CD4-positive, alpha-beta memory T cell (primary cell): Measurements from ENCODE around the gene RPE65. TPM values are rescaled to one million over a fixed set of nuclear protein-coding genes. Genes with fewer than 3 reads are reported as not detected.

Experiments used
- CTCF ChIA-PET: fragments of 350-600 bp; sonication (Branson Sonifier 250); formaldehyde crosslinking; loops from one replicate; lab custom pipeline; 2021; ENCODE audit warnings: inconsistent platforms; ENCODE audit not compliant: partially characterized antibody; lab: Charles Lee
- POLR2A ChIA-PET: fragments of 350-600 bp; sonication (Branson Sonifier 250); formaldehyde crosslinking; loops from one replicate; lab custom pipeline; 2021; ENCODE audit not compliant: partially characterized antibody; lab: Charles Lee
- DNase-seq, 5 donors: peaks; one replicate each; pipeline versions ENCODE4 v3.0.0 to v3.0.0-alpha.2; 2020 to 2022; ENCODE audit warnings: mixed read lengths in 1 of 5
- H3K27ac ChIP-seq: one replicate; pipeline ENCODE4 v1.7.0; 2013; ENCODE audit warnings: low read depth, low read length
- H3K27me3 ChIP-seq: 2 replicates; pipeline ENCODE4 v1.7.0; 2013; ENCODE audit warnings: mild to moderate bottlenecking, low read length, moderate library complexity; ENCODE audit not compliant: insufficient read depth
- H3K36me3 ChIP-seq: 2 replicates; pipeline ENCODE4 v1.7.0; 2013; ENCODE audit warnings: mild to moderate bottlenecking, low read length, moderate library complexity; ENCODE audit not compliant: insufficient read depth
- H3K4me1 ChIP-seq: 2 replicates; pipeline ENCODE4 v1.7.0; 2013; ENCODE audit warnings: mild to moderate bottlenecking, low read length, moderate library complexity; ENCODE audit not compliant: insufficient read depth
- H3K4me3 ChIP-seq, 2 donors: one replicate each; pipeline ENCODE4 v1.7.0; 2013; ENCODE audit warnings: low read length in 2 of 2, mild to moderate bottlenecking in 1 of 2
- H3K9me3 ChIP-seq, 2 donors: one replicate each; pipeline ENCODE4 v1.7.0; 2013; ENCODE audit warnings: low read length in 2 of 2, control low read depth in 1 of 2; ENCODE audit not compliant: control insufficient read depth in 1 of 2
- H3K27ac Mint-ChIP-seq, 7 donors: one replicate each; pipeline ENCODE4 v1.8.0; 2020 to 2021; ENCODE audit warnings: mixed read lengths in 7 of 7, mild to moderate bottlenecking in 6 of 7, inconsistent platforms in 3 of 7, moderate library complexity in 3 of 7
- H3K27me3 Mint-ChIP-seq, 2 donors: one replicate each; pipeline ENCODE4 v1.8.0; 2020 to 2021; ENCODE audit warnings: mixed read lengths in 2 of 2
- H3K36me3 Mint-ChIP-seq, 2 donors: one replicate each; pipeline ENCODE4 v1.8.0; 2020 to 2021; ENCODE audit warnings: mixed read lengths in 2 of 2, inconsistent platforms in 1 of 2, mild to moderate bottlenecking in 1 of 2
- H3K4me1 Mint-ChIP-seq, 4 donors: one replicate each; pipeline ENCODE4 v1.8.0; 2020 to 2021; ENCODE audit warnings: mixed read lengths in 4 of 4, mild to moderate bottlenecking in 1 of 4
- H3K4me3 Mint-ChIP-seq, 8 donors: one replicate each; pipeline ENCODE4 v1.8.0; 2020 to 2021; ENCODE audit warnings: mixed read lengths in 8 of 8, mild to moderate bottlenecking in 7 of 8, moderate library complexity in 6 of 8, inconsistent platforms in 3 of 8
- H3K9me3 Mint-ChIP-seq, 8 donors: one replicate each; pipeline ENCODE4 v1.8.0; 2020 to 2021; ENCODE audit warnings: mixed read lengths in 8 of 8, mild to moderate bottlenecking in 5 of 8, inconsistent platforms in 3 of 8, moderate library complexity in 1 of 8
- intact Hi-C: fragments of 100-400 bp; cut with micrococcal nuclease; formaldehyde crosslinking; loops from one replicate; pipeline ENCODE4 v1.15.1; 2023
- polyA plus RNA-seq, 2 donors: library from polyadenylated mRNA; unstranded; fragments of 300-500 nt; fragmentation: Illumina TruSeq; gene quantifications; one replicate each; pipeline ENCODE4 v1.2.3, GENCODE V29; 2021
- total RNA-seq, 2 experiments: library from RNA; stranded (reverse); gene quantifications; one replicate each; pipeline ENCODE4 v1.2.3, GENCODE V29; 2021

Gene RPE65
- total and polyA plus RNA-seq, 4 experiments from 2014 or later: not detected

DNA sequence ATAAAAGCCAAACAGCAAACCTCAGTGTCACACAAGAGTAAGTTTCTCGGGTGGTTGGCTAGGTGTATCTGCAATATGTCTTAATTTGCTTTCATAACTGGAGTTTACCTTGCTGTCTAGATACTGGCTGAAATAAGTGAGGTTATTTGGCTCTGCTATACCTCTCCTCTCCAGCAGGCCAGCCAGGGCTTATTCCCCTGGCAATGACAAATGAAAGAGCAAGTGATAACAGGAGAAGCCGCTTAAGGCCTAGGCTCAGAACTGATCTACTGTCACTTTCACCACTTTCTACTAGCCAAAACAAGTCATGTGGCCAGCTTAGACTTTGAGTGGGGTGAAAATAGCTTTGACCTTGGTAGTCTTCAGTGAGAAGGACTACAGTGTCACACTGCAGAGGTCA is 4.8 kb upstream of the RPE65 start:
- Mint-ChIP-seq H3K9me3 (peaks cover 0 to 2% (median 0%) of the 10 kb centered on the region in 8 donors), H3K4me3 (no peak overlapping the region), H3K27me3 (peaks cover 0 to 1% of the 10 kb centered on the region in 2 donors), H3K36me3 (no peaks in the 10 kb centered on the region), H3K27ac (no peak overlapping the region), H3K4me1 (no peaks in the 10 kb centered on the region)
- DNase-seq: no peak
- intact Hi-C loops: no loop called here
- H3K4me1 ChIP-seq: no peaks in the 10 kb centered on the region
- H3K9me3 ChIP-seq: no peaks in the 10 kb centered on the region
- ChIA-PET POLR2A (no interaction called here), CTCF (no interaction called here)
- no peaks in the 10 kb centered on the region for H3K36me3 ChIP-seq
- H3K27me3 ChIP-seq: no peaks in the 10 kb centered on the region
- no peak overlapping the region for H3K4me3 ChIP-seq
- no peak overlapping the region for H3K27ac ChIP-seq

DNA sequence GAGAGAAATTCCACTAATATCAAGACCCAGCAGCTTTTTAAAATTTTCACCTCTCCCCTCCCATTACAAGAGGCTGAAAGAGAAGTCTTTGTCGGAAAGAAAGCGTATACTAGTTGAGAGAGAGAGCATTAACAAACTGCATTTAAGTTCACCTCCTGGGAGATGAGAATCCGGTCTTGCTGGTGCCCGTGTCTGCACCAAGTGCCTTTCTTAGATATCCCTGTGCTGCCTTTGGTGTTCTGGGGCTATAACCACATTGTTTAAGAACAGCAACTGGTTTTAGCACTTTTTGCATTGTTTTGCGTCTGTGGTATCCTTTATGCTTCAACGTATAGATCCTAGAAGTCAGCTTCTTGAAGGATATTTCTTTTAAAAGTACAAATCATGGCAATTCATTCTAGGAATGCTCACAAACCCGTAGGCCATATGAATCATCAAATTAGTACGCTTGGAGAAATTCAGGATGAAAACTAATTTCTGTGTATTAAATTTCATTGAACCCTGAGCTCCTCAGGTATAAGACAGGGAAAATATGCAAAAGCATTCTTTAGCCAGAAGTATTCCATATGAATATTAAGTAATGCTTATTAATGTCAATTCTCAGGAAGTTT is 3.4 kb upstream of the RPE65 start:
- Mint-ChIP-seq H3K4me1 (no peaks in the 10 kb centered on the region), H3K27ac (no peak overlapping the region), H3K27me3 (no peaks in the 10 kb centered on the region), H3K36me3 (no peaks in the 10 kb centered on the region), H3K4me3 (no peak overlapping the region), H3K9me3 (peaks cover 0 to 2% (median 0%) of the 10 kb centered on the region in 8 donors)
- H3K36me3 ChIP-seq: no peaks in the 10 kb centered on the region
- H3K9me3 ChIP-seq: no peaks in the 10 kb centered on the region
- no peak for DNase-seq
- ChIA-PET CTCF (interaction anchor here (1.1 kb wide), 1 partner anchor 9 kb away, joined by 3 read pairs; no protein-coding TSS in a partner anchor), POLR2A (no interaction called here)
- H3K4me3 ChIP-seq: no peak overlapping the region
- intact Hi-C loops: no loop called here
- no peak overlapping the region for H3K27ac ChIP-seq
- H3K27me3 ChIP-seq: no peaks in the 10 kb centered on the region
- no peaks in the 10 kb centered on the region for H3K4me1 ChIP-seq

GRCh38 chr1:68448365-68448764 is 1.4 kb downstream of the RPE65 start:
- Histone ChIP-seq H3K9me3 (no peaks in the 10 kb centered on the region), H3K27me3 (no peaks in the 10 kb centered on the region), H3K4me1 (no peaks in the 10 kb centered on the region), H3K36me3 (no peaks in the 10 kb centered on the region), H3K4me3 (no peak overlapping the region), H3K27ac (no peak overlapping the region)
- H3K36me3 Mint-ChIP-seq: no peaks in the 10 kb centered on the region
- H3K27ac Mint-ChIP-seq: no peak overlapping the region
- no peaks in the 10 kb centered on the region for H3K4me1 Mint-ChIP-seq
- H3K9me3 Mint-ChIP-seq: peaks cover 0 to 2% (median 0%) of the 10 kb centered on the region in 8 donors
- CTCF ChIA-PET: no interaction called here
- no peak overlapping the region for H3K4me3 Mint-ChIP-seq
- POLR2A ChIA-PET: no interaction called here
- H3K27me3 Mint-ChIP-seq: peaks cover 1 to 6% of the 10 kb centered on the region in 2 donors
- DNase-seq: no peak
- intact Hi-C loops: no loop called here

GRCh38 chr1:68445709-68446108 is 4.0 kb downstream of the RPE65 start:
- H3K27ac Mint-ChIP-seq: no peak overlapping the region
- Histone ChIP-seq H3K4me1 (no peaks in the 10 kb centered on the region), H3K27me3 (no peaks in the 10 kb centered on the region), H3K9me3 (no peaks in the 10 kb centered on the region), H3K27ac (no peak overlapping the region), H3K36me3 (no peaks in the 10 kb centered on the region), H3K4me3 (no peak overlapping the region)
- H3K36me3 Mint-ChIP-seq: no peaks in the 10 kb centered on the region
- no peak overlapping the region for H3K4me3 Mint-ChIP-seq
- H3K9me3 Mint-ChIP-seq: peaks cover 0 to 2% (median 0%) of the 10 kb centered on the region in 8 donors
- no peak for DNase-seq
- H3K27me3 Mint-ChIP-seq: peaks cover 1 to 8% of the 10 kb centered on the region in 2 donors
- ChIA-PET CTCF (interaction anchor here (1.1 kb wide), 1 partner anchor 9 kb away, joined by 3 read pairs; no protein-coding TSS in a partner anchor), POLR2A (no interaction called here)
- intact Hi-C loops: no loop called here
- no peaks in the 10 kb centered on the region for H3K4me1 Mint-ChIP-seq

DNA sequence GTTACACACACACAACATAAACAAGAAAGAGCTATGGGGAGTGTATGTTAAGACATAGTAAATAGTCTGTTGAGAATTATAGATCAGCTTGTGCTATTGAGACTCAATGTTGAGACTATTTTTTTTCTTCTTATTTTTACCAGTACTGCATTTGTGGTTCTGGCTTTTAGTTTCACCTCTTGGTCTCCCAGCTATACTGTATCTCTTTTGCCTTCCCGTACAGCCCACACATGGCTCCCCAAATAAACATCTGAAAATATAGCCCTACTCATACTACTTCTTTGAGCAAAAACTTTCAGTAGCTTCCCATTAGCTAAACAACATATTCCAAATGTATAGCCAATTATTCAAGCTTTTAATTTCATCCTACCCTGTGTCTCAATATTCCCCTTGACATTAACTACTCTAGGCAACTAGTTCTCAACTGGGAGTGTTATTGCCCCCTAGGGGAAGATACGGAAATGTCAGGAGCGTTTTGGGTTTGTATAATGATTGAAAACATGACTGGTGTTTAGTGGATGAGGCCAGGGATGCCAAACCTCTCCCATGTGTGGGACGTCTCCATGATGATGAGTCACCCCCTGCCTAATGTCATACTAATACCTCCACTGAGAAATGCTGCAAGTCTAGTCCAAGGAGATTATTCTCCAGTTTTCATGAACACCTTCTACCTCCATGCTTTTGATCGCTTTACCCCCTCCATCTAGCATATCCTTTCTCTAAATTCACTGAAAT is 6.8 kb downstream of the RPE65 start:
- no peak for DNase-seq
- Mint-ChIP-seq H3K9me3 (peaks cover 0 to 2% (median 0%) of the 10 kb centered on the region in 8 donors), H3K36me3 (no peaks in the 10 kb centered on the region), H3K27me3 (peaks cover 1 to 8% of the 10 kb centered on the region in 2 donors), H3K4me1 (no peaks in the 10 kb centered on the region), H3K4me3 (no peak overlapping the region), H3K27ac (no peak overlapping the region)
- H3K36me3 ChIP-seq: no peaks in the 10 kb centered on the region
- no peaks in the 10 kb centered on the region for H3K4me1 ChIP-seq
- H3K27ac ChIP-seq: no peak overlapping the region
- intact Hi-C loops: no loop called here
- H3K27me3 ChIP-seq: no peaks in the 10 kb centered on the region
- H3K4me3 ChIP-seq: no peak overlapping the region
- no peaks in the 10 kb centered on the region for H3K9me3 ChIP-seq
- ChIA-PET CTCF (no interaction called here), POLR2A (no interaction called here)

- intact Hi-C loops: no loop called here
- H3K4me3 Mint-ChIP-seq: no peak overlapping the region
- no peaks in the 10 kb centered on the region for H3K4me1 Mint-ChIP-seq
- Histone ChIP-seq H3K4me3 (no peak overlapping the region), H3K4me1 (no peaks in the 10 kb centered on the region), H3K9me3 (no peaks in the 10 kb centered on the region), H3K27ac (no peak overlapping the region), H3K36me3 (no peaks in the 10 kb centered on the region), H3K27me3 (no peaks in the 10 kb centered on the region)
- no peaks in the 10 kb centered on the region for H3K36me3 Mint-ChIP-seq
- H3K9me3 Mint-ChIP-seq: peaks cover 0 to 2% (median 0%) of the 10 kb centered on the region in 8 donors
- peaks cover 1 to 8% of the 10 kb centered on the region in 2 donors for H3K27me3 Mint-ChIP-seq
- CTCF ChIA-PET: no interaction called here
- POLR2A ChIA-PET: no interaction called here
- no peak overlapping the region for H3K27ac Mint-ChIP-seq
- DNase-seq: no peak
Observed at GRCh38 chr1:68442006-68442405, 7.7 kb downstream of the RPE65 start.

- H3K27ac ChIP-seq: no peak overlapping the region
- Mint-ChIP-seq H3K4me3 (no peak overlapping the region), H3K27me3 (peaks cover 0 to 4% of the 10 kb centered on the region in 2 donors), H3K4me1 (no peaks in the 10 kb centered on the region), H3K36me3 (no peaks in the 10 kb centered on the region), H3K27ac (no peak overlapping the region), H3K9me3 (no peaks in the 10 kb centered on the region)
- no peak for DNase-seq
- H3K9me3 ChIP-seq: no peaks in the 10 kb centered on the region
- H3K36me3 ChIP-seq: no peaks in the 10 kb centered on the region
- intact Hi-C loops: no loop called here
- ChIA-PET POLR2A (no interaction called here), CTCF (no interaction called here)
- no peak overlapping the region for H3K4me3 ChIP-seq
- no peaks in the 10 kb centered on the region for H3K27me3 ChIP-seq
- H3K4me1 ChIP-seq: no peaks in the 10 kb centered on the region
Observed at GRCh38 chr1:68438310-68438709, 11.4 kb downstream of the RPE65 start.
